Fibroblast of lung (primary cell): ENCODE results near the gene TMEM183A.

Experiments
- EZH2 ChIP-seq: IDR thresholded peaks from 2 replicates; pipeline ENCODE4 v1.5.1; 2012; ENCODE audit warnings: low read length, control low read depth, mild to moderate bottlenecking; ENCODE audit errors: missing control alignments
- TF ChIP-seq, protein P1 (sequence below), 2 donors: IDR thresholded peaks in 1 of 2; conservative IDR thresholded peaks in 1 of 2; 1 replicate in 1 of 2; 2 replicates in 1 of 2; pipeline ENCODE4 v1.5.1; 2011 to 2012; ENCODE audit warnings: low read length in 2 of 2, control low read depth in 1 of 2, inconsistent platforms in 1 of 2, low read depth in 1 of 2, mild to moderate bottlenecking in 1 of 2

DNA sequence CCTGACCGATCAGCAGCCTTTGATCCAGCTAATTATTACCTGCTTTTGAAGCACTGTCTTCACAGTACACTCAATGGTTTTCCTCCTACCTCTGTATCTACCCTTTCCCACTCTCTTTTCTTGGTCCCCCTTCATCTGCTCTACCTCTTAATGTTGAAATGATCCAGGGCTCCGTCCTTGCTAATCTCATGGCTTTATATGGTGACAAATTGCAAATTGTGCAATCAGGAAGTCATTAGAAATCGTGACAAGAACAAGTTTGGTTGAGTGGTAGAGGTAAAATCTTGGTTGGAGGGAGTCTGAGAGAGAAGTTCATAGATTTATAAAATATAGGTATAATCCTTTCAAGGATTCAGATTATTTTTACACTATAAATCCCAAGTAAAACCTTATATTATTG is 30.5 kb upstream of the TMEM183A start:
- no peak for TF ChIP-seq EZH2
- TF ChIP-seq, protein P1, sequence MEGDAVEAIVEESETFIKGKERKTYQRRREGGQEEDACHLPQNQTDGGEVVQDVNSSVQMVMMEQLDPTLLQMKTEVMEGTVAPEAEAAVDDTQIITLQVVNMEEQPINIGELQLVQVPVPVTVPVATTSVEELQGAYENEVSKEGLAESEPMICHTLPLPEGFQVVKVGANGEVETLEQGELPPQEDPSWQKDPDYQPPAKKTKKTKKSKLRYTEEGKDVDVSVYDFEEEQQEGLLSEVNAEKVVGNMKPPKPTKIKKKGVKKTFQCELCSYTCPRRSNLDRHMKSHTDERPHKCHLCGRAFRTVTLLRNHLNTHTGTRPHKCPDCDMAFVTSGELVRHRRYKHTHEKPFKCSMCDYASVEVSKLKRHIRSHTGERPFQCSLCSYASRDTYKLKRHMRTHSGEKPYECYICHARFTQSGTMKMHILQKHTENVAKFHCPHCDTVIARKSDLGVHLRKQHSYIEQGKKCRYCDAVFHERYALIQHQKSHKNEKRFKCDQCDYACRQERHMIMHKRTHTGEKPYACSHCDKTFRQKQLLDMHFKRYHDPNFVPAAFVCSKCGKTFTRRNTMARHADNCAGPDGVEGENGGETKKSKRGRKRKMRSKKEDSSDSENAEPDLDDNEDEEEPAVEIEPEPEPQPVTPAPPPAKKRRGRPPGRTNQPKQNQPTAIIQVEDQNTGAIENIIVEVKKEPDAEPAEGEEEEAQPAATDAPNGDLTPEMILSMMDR (conservative IDR thresholded peaks at IDR 0.05 in 1 of 2, IDR thresholded peaks at IDR 0.05 in 1 of 2; ENCODE audit: low read depth in 1 of 2, low read length in 2 of 2): no peak
